Thoracic aorta endothelial cell (primary cell): ENCODE data around the gene CISD1. TPM values are rescaled to one million over a fixed set of nuclear protein-coding genes. Genes with fewer than 3 reads are reported as not detected.

Source experiments
- total RNA-seq: library from RNA; depleted of rRNA; stranded (reverse); fragments of >200 nt; gene quantifications from 2 replicates; pipeline ENCODE4 v1.2.3, GENCODE V29; 2012

CISD1 gene
- total RNA-seq: 63.2 and 66.1 TPM in 2 replicates

GRCh38 chr10:58268946-58269781 lies at the start of gene CISD1:
Gene CISD1 (plus strand): TSS chr10:58269162. CDS start chr10:58269274, 112 bp downstream.

GRCh38 chr10:58267713-58268453 lies 1.1 kb upstream of the CISD1 start, which contains the start of gene IPMK:
Gene IPMK (minus strand): TSS chr10:58267894. CDS start chr10:58267611, 283 bp downstream.

GRCh38 chr10:58334817-58335305 lies 65.9 kb downstream of the CISD1 start, which contains the start of gene UBE2D1:
Gene UBE2D1 (plus strand): TSS chr10:58335006. CDS start chr10:58335202, 196 bp downstream.

Other genes starting within 250 kb of the CISD1 start
- 20.9 and 27.6 TPM in 2 replicates for gene IPMK, start 1.3 kb upstream of the CISD1 start, total RNA-seq
- gene UBE2D1, start 65.8 kb downstream of the CISD1 start, total RNA-seq: 22.2 and 35.8 TPM in 2 replicates
- gene TFAM, start 116.2 kb downstream of the CISD1 start, total RNA-seq: 76.3 and 83.2 TPM in 2 replicates
- gene BICC1, start 243.7 kb downstream of the CISD1 start, total RNA-seq: 1.1 and 3.9 TPM in 2 replicates